HCT116 (cell line): ENCODE data around the gene FAM20B. TPM values are rescaled to one million over a fixed set of nuclear protein-coding genes. Genes with fewer than 3 reads are reported as not detected.

Experiments used
- ATAC-seq: fragments of 200-7000 bp; cut with Tn5 transposase; 2 replicates; pipeline ENCODE4 v1.9.1; 2020; ENCODE audit warnings: mild to moderate bottlenecking, moderate library complexity
- BruUV-seq: library from RNA; stranded (reverse); fragments of 400-500 nt; replicated peaks from 2 replicates; lab custom pipeline; 2021; lab: Mats Ljungman, UMichigan
- CTCF ChIA-PET: fragments of 300-600 bp; sonication (Branson Sonifier 250); formaldehyde crosslinking; loops from one replicate; lab custom pipeline; 2021; ENCODE audit warnings: antibody characterized with exemption; lab: Charles Lee
- POLR2A ChIA-PET: fragments of 300-600, 350-600 bp; sonication (Branson Sonifier 250); formaldehyde crosslinking; loops from one replicate; lab custom pipeline; 2021; ENCODE audit warnings: antibody characterized with exemption; lab: Charles Lee
- RAD21 ChIA-PET, 2 experiments: fragments of 300-600 bp; sonication (Branson Sonifier 250); formaldehyde crosslinking; loops; one replicate each; lab custom pipeline; 2023; ENCODE audit warnings: low total read pairs in 2 of 2; ENCODE audit not compliant: uncharacterized antibody in 2 of 2, unreplicated experiment in 2 of 2, low non-redundant PET in 1 of 2; lab: Charles Lee
- DNase-seq: peaks from one replicate; pipeline ENCODE4 v3.0.0-alpha.2; 2010; ENCODE audit warnings: low read depth, low spot score
- H2AFZ ChIP-seq: fragments of 200-600 bp; shearing (Covaris generic), sonication (generic); 2 replicates; pipeline ENCODE4 v1.6.1; 2017; ENCODE audit warnings: low read depth, mixed run types, mixed read lengths, antibody characterized with exemption, low read length; ENCODE audit not compliant: poor library complexity, severe bottlenecking
- H3K27ac ChIP-seq: 2 replicates; pipeline ENCODE4 v1.5.1; 2012; ENCODE audit warnings: low read depth, low read length
- H3K27me3 ChIP-seq: fragments of 200-600 bp; sonication (generic); 2 replicates; pipeline ENCODE4 v1.6.1; 2016; ENCODE audit warnings: mixed run types, low read length, mixed read lengths; ENCODE audit not compliant: insufficient read depth
- H3K36me3 ChIP-seq, 2 experiments: fragments of 200-500 bp in 1 of 2; fragments of 200-600 bp in 1 of 2; sonication (Bioruptor generic) in 1 of 2; sonication (generic) in 1 of 2; 2 replicates each; pipeline versions ENCODE4 v1.5.1 to v1.6.1; 2014 to 2016; ENCODE audit warnings: low read length in 2 of 2, inconsistent platforms in 1 of 2, mixed read lengths in 1 of 2, mixed run types in 1 of 2; ENCODE audit not compliant: insufficient read depth in 2 of 2, control insufficient read depth in 1 of 2
- H3K4me1 ChIP-seq, 2 experiments: fragments of 200-600 bp in 1 of 2; sonication (generic) in 1 of 2; 2 replicates each; pipeline versions ENCODE4 v1.5.1 to v1.6.1; 2012 to 2017; ENCODE audit warnings: low read length in 2 of 2, inconsistent platforms in 1 of 2, mild to moderate bottlenecking in 1 of 2, mixed read lengths in 1 of 2, mixed run types in 1 of 2, moderate library complexity in 1 of 2; ENCODE audit not compliant: insufficient read depth in 2 of 2, control insufficient read depth in 1 of 2
- H3K4me2 ChIP-seq: fragments of 200-600 bp; sonication (generic); 2 replicates; pipeline ENCODE4 v1.6.1; 2017; ENCODE audit warnings: mixed run types, low read length, mixed read lengths
- H3K4me3 ChIP-seq, 2 experiments: fragments of 200-600 bp in 1 of 2; sonication (generic) in 1 of 2; replicated peaks in 1 of 2; 2 replicates each; pipeline ENCODE4 v1.5.1; 2011 to 2016; ENCODE audit warnings: low read length in 2 of 2, control low read depth in 1 of 2, low read depth in 1 of 2, mild to moderate bottlenecking in 1 of 2, mixed read lengths in 1 of 2, mixed run types in 1 of 2
- H3K79me2 ChIP-seq: fragments of 200-600 bp; sonication (generic); 2 replicates; pipeline ENCODE4 v1.6.1; 2017; ENCODE audit warnings: mild to moderate bottlenecking, mixed run types, low read length, moderate library complexity, mixed read lengths; ENCODE audit not compliant: insufficient read depth
- H3K9ac ChIP-seq: fragments of 200-600 bp; sonication (generic); 2 replicates; pipeline ENCODE4 v1.6.1; 2016; ENCODE audit warnings: low read length, mixed read lengths
- H3K9me2 ChIP-seq: fragments of 200-600 bp; sonication (generic), shearing (Covaris generic); 2 replicates; pipeline ENCODE4 v1.6.1; 2017; ENCODE audit warnings: mixed run types, mild to moderate bottlenecking, moderate library complexity; ENCODE audit not compliant: insufficient read depth
- H3K9me3 ChIP-seq, 2 experiments: fragments of 200-500 bp in 1 of 2; fragments of 200-600 bp in 1 of 2; sonication (Bioruptor generic) in 1 of 2; sonication (generic) in 1 of 2; 2 replicates each; pipeline ENCODE4 v1.6.1; 2014 to 2017; ENCODE audit warnings: low read length in 2 of 2, mixed read lengths in 2 of 2, inconsistent platforms in 1 of 2, low read depth in 1 of 2, mild to moderate bottlenecking in 1 of 2, mixed run types in 1 of 2, moderate library complexity in 1 of 2; ENCODE audit not compliant: control insufficient read depth in 1 of 2, insufficient read depth in 1 of 2
- H4K20me1 ChIP-seq: fragments of 200-600 bp; sonication (generic), shearing (Covaris generic); 2 replicates; pipeline ENCODE4 v1.6.1; 2017; ENCODE audit warnings: mixed run types, mild to moderate bottlenecking, moderate library complexity; ENCODE audit not compliant: insufficient read depth
- CTCF ChIP-seq, 3 experiments: fragments of 200-600 bp in 1 of 3; sonication (generic) in 1 of 3; IDR thresholded peaks in 2 of 3; conservative IDR thresholded peaks in 1 of 3; 2 replicates each; pipeline ENCODE4 v1.5.1; 2012 to 2017; ENCODE audit warnings: low read depth in 2 of 3, low read length in 2 of 3, antibody characterized with exemption in 1 of 3, borderline replicate concordance in 1 of 3, control low read depth in 1 of 3, mild to moderate bottlenecking in 1 of 3, mixed read lengths in 1 of 3, mixed run types in 1 of 3, moderate library complexity in 1 of 3; ENCODE audit not compliant: insufficient read depth in 1 of 3
- EGR1 ChIP-seq: IDR thresholded peaks from 2 replicates; pipeline ENCODE4 v1.6.1; 2012; ENCODE audit warnings: low read depth
- ELF1 ChIP-seq: IDR thresholded peaks from 2 replicates; pipeline ENCODE4 v1.6.1; 2012; ENCODE audit warnings: low read depth, borderline replicate concordance
- EZH2phosphoT487 ChIP-seq: fragments of 200-600 bp; IDR thresholded peaks from 2 replicates; pipeline ENCODE4 v1.6.1; 2018; ENCODE audit warnings: antibody characterized with exemption, borderline replicate concordance
- MAX ChIP-seq: IDR thresholded peaks from 2 replicates; pipeline ENCODE4 v1.6.1; 2012
- POLR2AphosphoS5 ChIP-seq: IDR thresholded peaks from 2 replicates; pipeline ENCODE4 v1.6.1; 2011; ENCODE audit warnings: mild to moderate bottlenecking, low read depth, low read length, moderate library complexity
- REST ChIP-seq: IDR thresholded peaks from 2 replicates; pipeline ENCODE4 v1.6.1; 2012; ENCODE audit warnings: low read depth
- SIN3A ChIP-seq: IDR thresholded peaks from 2 replicates; pipeline ENCODE4 v1.6.1; 2012; ENCODE audit warnings: low read depth
- SP1 ChIP-seq: IDR thresholded peaks from 2 replicates; pipeline ENCODE4 v1.6.1; 2012; ENCODE audit warnings: low read depth
- SRF ChIP-seq: IDR thresholded peaks from 2 replicates; pipeline ENCODE4 v1.6.1; 2012; ENCODE audit warnings: low read depth
- TCF7L2 ChIP-seq: IDR thresholded peaks from 2 replicates; pipeline ENCODE4 v1.7.0; 2011; ENCODE audit warnings: borderline replicate concordance, inconsistent platforms; ENCODE audit not compliant: insufficient read depth, insufficient read length; ENCODE audit errors: extremely low read depth
- YY1 ChIP-seq: IDR thresholded peaks from 2 replicates; pipeline ENCODE4 v1.6.1; 2011; ENCODE audit warnings: low read length, low read depth, moderate library complexity, mild to moderate bottlenecking; ENCODE audit not compliant: insufficient replicate concordance; ENCODE audit errors: extremely low read depth
- ZFX ChIP-seq: fragments of 450-650 bp; IDR thresholded peaks from 2 replicates; pipeline ENCODE4 v1.6.1; 2017
- intact Hi-C: fragments of 100-400 bp; cut with micrococcal nuclease; formaldehyde crosslinking; loops from 2 replicates; pipeline ENCODE4 v1.10.0; 2022
- total RNA-seq: library from RNA; stranded (reverse); gene quantifications from one replicate; pipeline ENCODE4 v1.2.1, GENCODE V29; 2021; ENCODE audit not compliant: unreplicated experiment

The FAM20B gene
- total RNA-seq, 1 experiment from 2014 or later = 36.7 TPM

- H3K36me3 ChIP-seq = peaks cover 2 to 29% of the 10 kb centered on the region in 2 experiments; a peak in 3 of 4 replicates
- no peaks in the 10 kb centered on the region for H4K20me1 ChIP-seq
- BruUV-seq = no TSS peak
- H3K4me3 ChIP-seq = no peak overlapping the region
- H3K4me2 ChIP-seq = no peak overlapping the region
- H3K9me2 ChIP-seq = no peaks in the 10 kb centered on the region
- TF ChIP-seq ZFX = no peak
- no peak for TF ChIP-seq EZH2phosphoT487
- no peak for TF ChIP-seq YY1
- no peak for TF ChIP-seq TCF7L2
- no peak for TF ChIP-seq EGR1
- ATAC-seq (no peak), DNase-seq (no peak)
- CTCF ChIA-PET = no interaction called here
- intact Hi-C loops = no loop called here
- no peaks in the 10 kb centered on the region for H3K27me3 ChIP-seq
- no peaks in the 10 kb centered on the region for H3K9me3 ChIP-seq
- RAD21 ChIA-PET = no interaction called here
- H3K4me1 ChIP-seq = no peaks in the 10 kb centered on the region
- no peak overlapping the region for H2AFZ ChIP-seq
- POLR2A ChIA-PET = no interaction called here
- H3K79me2 ChIP-seq = no peaks in the 10 kb centered on the region
- H3K9ac ChIP-seq = no peak overlapping the region
- no peak overlapping the region for H3K27ac ChIP-seq
These were observed 69.1 kb downstream of the FAM20B start for GRCh38 chr1:179094818-179095217.

GRCh38 chr1:179095377-179095776 is 69.7 kb downstream of the FAM20B start:
- H3K36me3 ChIP-seq = peaks cover 2 to 29% of the 10 kb centered on the region in 2 experiments; a peak in 3 of 4 replicates
- no peak for ATAC-seq
- H3K4me3 ChIP-seq = no peak overlapping the region
- H3K9ac ChIP-seq = no peak overlapping the region
- BruUV-seq = TSS peak; percentile 90
- H4K20me1 ChIP-seq = no peaks in the 10 kb centered on the region
- H3K79me2 ChIP-seq = no peaks in the 10 kb centered on the region
- ChIA-PET RAD21 (no interaction called here), CTCF (no interaction called here), POLR2A (no interaction called here)
- no peaks in the 10 kb centered on the region for H3K27me3 ChIP-seq
- H3K27ac ChIP-seq = no peak overlapping the region
- no peak overlapping the region for H3K4me2 ChIP-seq
- H2AFZ ChIP-seq = no peak overlapping the region
- no peaks in the 10 kb centered on the region for H3K4me1 ChIP-seq
- intact Hi-C loops = no loop called here
- DNase-seq = no peak
- H3K9me3 ChIP-seq = no peaks in the 10 kb centered on the region
- no peaks in the 10 kb centered on the region for H3K9me2 ChIP-seq
- no peak for TF ChIP-seq REST
- TF ChIP-seq POLR2AphosphoS5 = no peak
- TF ChIP-seq EGR1 = no peak
- TF ChIP-seq MAX = no peak
- TF ChIP-seq ELF1 = no peak
- TF ChIP-seq CTCF (IDR thresholded peaks at IDR 0.05 in 2 of 3, conservative IDR thresholded peaks at IDR 0.05 in 1 of 3; ENCODE audit: borderline replicate concordance in 1 of 3, insufficient read depth in 1 of 3, low read depth in 2 of 3, low read length in 2 of 3) = no peak
- TF ChIP-seq SP1 = no peak
- no peak for TF ChIP-seq EZH2phosphoT487
- TF ChIP-seq SIN3A = no peak
- no peak for TF ChIP-seq SRF
